ENCODE results near the gene SLC25A25.

Gene SLC25A25

DNA sequence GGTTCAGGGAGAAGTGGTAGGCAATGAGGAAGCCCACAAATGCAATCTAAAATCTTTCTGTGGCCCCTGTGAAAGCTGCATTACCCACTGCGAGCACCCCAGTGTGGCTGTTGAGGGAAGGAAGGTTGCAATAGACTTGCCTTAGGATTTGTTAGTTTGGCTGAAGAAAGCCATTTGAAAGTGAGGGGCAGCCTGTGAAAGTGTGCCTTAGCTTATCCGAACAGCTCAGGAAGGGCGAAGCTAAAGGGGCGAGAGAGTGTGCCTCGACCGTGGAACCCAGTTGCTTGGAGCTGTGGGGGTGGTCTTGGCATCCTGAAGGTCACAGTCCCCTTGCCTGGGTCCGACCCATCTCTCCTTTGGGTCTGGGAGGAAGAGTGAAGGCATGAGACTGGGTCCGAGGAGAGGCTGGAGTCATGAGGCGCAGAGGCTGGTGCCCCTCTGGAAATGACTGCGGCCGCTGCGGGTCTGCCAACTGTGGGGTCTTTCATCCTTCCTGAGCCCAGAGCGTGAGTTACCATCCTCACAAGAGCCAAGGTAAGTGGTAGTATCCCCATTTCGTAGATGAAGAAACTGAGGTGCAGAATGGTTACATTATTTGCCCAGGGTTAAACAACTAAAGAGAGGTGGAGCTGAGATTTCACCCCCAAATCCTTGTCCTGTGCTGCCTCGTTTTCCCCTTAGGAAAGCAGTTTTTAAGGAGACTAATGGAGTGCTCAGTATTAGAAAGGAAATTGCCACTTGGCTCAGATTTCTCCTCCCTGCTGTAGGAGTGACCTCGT is 24.4 kb downstream of the SLC25A25 start:
- Mint-ChIP-seq H3K27ac (peak overlapping the region; percentile 97), H3K27me3 (no peaks in the 10 kb centered on the region), H3K4me1 (peaks cover 39 to 71% of the 10 kb centered on the region in 2 donors), H3K4me3 (peak overlapping the region in 1 of 2 donors; percentile 50), H3K36me3 (peaks cover 30 to 43% of the 10 kb centered on the region in 2 donors), H3K9me3 (no peaks in the 10 kb centered on the region)
- DNase-seq (no peak), ATAC-seq (replicated peaks) (no peak)

DNA sequence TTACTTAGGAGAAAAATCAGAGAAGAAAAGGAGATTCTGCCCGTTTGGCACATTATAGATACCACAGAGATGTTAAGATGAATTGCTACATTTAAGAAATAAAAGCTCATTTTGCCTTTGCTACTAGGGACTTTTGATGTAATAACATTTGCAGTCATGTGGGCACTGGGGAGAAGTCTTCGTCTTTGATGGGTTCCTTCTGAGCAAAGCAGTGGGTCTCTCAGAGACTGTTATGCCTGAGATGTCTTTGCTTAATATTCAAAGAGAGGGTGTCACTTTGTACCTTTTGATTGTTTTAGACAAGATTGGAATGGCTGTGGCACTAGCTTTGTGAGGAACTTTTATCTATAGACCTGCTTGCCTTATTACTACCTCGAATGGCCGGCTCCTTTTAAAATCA is 25.0 kb downstream of the SLC25A25 start:
- no peaks in the 10 kb centered on the region for H3K27me3 Mint-ChIP-seq
- H3K36me3 Mint-ChIP-seq = peaks cover 26 to 38% of the 10 kb centered on the region in 2 donors
- no peaks in the 10 kb centered on the region for H3K9me3 Mint-ChIP-seq
- H3K4me1 Mint-ChIP-seq = peaks cover 38 to 69% of the 10 kb centered on the region in 2 donors
- peak overlapping the region; percentile 97 for H3K27ac Mint-ChIP-seq
- ATAC-seq (replicated peaks) (no peak), DNase-seq (no peak)
- H3K4me3 Mint-ChIP-seq = peak overlapping the region in 1 of 2 donors; percentile 75

DNA sequence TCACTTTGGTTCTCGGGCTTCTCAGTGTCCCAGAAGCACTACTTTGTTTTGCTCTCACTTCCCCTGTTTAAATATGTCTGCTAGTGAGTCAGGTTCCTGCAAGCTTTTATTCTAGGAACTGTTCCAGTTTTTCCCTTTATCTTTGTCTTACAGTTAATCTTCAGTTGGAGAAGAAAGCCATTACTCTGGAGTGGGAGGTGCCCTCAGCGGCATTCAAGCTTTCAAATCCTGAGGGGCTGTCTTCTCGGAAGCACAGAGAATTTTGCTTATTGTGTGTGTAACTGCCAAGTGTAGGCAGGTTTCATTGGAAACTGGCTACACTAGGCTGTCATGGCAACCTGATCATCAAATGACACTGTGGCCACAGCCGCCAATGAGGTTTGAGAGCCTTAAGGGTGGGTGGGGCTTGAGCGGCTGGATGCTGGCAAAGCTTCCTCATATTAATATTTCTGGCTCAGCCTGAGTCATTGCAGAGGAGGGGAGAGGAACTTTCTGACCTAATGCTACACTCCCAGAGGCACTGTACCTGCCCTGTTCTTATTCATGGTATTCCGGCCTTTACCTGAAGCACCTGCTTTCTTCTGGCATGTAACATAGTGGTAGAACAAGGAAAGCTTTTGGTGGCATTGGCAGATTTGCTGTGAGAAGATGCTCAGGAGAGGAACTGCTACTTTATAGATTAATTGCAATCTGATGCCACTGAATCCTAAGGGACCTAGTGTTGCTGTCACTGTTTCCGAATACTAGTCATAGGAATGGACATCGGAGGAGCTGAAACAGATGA is 26.3 kb downstream of the SLC25A25 start:
- DNase-seq = peak; percentile 82
- Mint-ChIP-seq H3K4me1 (peaks cover 46 to 77% of the 10 kb centered on the region in 2 donors), H3K27me3 (no peaks in the 10 kb centered on the region), H3K36me3 (peaks cover 32 to 42% of the 10 kb centered on the region in 2 donors), H3K4me3 (peak overlapping the region; percentile 68 to 75), H3K27ac (peak overlapping the region; percentile 97), H3K9me3 (no peaks in the 10 kb centered on the region)
- peak; percentile 97 to 98 for ATAC-seq (replicated peaks)

DNA sequence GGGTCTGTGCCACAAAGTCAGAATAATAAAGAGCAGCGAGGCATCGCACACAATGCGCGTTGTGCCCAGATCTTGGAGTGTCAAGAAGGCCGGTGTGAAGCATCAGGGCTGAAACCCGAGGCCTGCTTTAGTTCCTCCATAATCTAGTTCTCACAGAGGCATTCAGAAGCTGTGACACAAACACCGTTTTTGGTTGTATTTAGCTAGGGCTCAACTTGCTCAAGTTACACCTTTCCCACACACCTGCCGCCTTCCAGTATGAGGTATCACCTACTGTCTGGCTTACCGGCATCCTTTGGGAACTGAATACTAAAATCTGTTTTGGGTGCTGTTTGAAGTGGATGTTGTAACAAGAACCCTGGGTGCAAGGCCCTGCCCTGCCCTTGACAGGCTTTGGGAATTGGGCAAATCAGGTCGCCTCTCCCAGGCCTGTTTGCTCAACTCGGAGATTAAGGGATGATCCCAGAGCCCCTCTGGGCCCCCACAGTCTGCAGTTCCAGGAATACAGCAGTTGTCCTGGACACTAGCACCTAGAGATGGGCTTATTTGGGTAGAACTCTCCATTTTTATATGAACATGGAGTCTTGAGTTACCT is 27.0 kb downstream of the SLC25A25 start:
- peaks cover 49 to 77% of the 10 kb centered on the region in 2 donors for H3K4me1 Mint-ChIP-seq
- H3K36me3 Mint-ChIP-seq = peaks cover 26 to 35% of the 10 kb centered on the region in 2 donors
- H3K4me3 Mint-ChIP-seq = peak overlapping the region; percentile 68 to 75
- DNase-seq (no peak), ATAC-seq (replicated peaks) (no peak)
- H3K9me3 Mint-ChIP-seq = no peaks in the 10 kb centered on the region
- H3K27me3 Mint-ChIP-seq = no peaks in the 10 kb centered on the region
- peak overlapping the region; percentile 97 for H3K27ac Mint-ChIP-seq

DNA sequence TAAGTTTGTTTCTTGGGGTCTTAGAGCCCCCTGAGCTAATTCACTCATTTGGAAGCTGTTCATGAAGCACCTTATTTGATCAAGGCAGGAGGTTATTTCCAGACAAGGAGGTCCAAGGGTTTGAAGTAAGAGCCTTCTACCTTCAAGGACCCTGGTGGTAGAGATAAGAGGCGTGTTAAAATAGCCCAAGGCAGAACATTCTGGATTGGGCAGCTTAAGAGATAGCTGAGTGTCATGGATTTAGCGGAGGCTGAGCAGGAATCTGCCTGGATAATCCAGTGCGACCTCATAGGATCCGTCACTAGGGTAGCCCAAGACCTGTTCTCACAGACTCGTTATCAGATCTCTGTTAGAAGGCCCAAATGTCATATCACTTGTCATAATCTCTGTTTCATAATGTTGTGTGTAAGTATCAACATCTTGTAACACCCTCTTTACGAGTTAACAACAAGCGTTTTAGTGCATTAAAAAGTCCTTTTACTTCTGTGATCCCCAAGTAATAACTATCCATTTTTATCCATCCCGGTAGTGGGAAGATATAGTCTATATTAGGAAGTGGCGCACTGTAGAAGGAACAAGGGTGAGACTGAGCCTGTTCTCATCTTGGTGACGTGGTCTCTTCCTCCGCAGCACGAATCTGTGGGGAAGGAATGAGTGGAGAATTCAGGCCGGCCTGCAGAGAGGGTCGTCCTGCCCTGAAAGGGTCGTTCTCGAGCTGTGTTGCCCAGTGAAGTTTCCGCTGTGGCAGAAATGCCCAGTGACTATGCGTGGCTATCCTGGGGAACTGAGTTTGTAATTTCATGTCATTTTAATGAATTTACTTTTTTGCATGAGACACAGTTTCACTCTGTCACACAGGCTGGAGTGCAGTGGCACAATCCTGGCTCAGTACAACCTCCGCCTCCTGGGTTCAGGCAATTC is 28.8 kb downstream of the SLC25A25 start:
- ATAC-seq (replicated peaks) (no peak), DNase-seq (no peak)
- no peaks in the 10 kb centered on the region for H3K9me3 Mint-ChIP-seq
- H3K4me3 Mint-ChIP-seq = no peak overlapping the region
- H3K27me3 Mint-ChIP-seq = no peaks in the 10 kb centered on the region
- peaks cover 42 to 77% of the 10 kb centered on the region in 2 donors for H3K4me1 Mint-ChIP-seq
- peak overlapping the region; percentile 85 for H3K27ac Mint-ChIP-seq
- peaks cover 31 to 32% of the 10 kb centered on the region in 2 donors for H3K36me3 Mint-ChIP-seq

DNA sequence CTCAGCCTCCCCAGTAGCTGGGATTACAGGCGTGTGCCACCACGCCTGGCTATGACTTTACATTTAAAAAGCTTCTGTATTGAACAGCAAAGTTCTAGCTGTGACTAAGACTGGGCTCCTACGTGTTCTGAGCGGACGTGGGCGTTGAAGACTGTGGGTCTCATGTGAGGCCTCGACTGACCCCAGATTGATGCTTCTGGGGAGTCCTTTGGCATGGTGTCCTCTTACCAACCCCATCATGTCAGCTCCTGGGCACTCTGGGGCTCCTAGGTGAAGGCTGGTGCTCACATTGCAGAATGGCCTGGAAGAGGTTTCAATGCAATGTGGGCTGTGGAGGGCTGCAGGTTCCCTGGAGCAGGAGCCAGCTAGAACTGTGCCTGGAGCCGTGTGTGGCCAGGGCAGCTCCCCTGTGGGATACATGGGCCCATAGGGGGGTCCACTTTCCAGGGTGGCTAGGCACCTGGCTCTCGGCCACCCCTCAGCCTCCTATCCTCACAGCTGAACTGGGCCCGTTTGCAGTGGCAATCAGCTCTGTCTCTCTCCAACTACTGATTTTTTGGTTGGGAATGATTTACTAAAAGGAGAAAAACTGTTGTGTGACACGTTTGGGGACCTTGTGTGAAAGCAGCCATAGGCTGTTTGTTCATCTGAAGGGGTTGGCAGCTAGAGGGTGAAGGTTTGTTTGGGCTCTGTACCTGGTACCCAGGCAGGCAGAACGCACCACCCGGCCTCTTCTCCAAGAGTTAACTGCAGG is 29.7 kb downstream of the SLC25A25 start:
- Mint-ChIP-seq H3K4me1 (peaks cover 41 to 75% of the 10 kb centered on the region in 2 donors), H3K36me3 (peaks cover 35 to 37% of the 10 kb centered on the region in 2 donors), H3K27me3 (no peaks in the 10 kb centered on the region), H3K9me3 (no peaks in the 10 kb centered on the region), H3K4me3 (peak overlapping the region; percentile 32 to 60), H3K27ac (peak overlapping the region; percentile 69)
- ATAC-seq (replicated peaks) = no peak
- no peak for DNase-seq

DNA sequence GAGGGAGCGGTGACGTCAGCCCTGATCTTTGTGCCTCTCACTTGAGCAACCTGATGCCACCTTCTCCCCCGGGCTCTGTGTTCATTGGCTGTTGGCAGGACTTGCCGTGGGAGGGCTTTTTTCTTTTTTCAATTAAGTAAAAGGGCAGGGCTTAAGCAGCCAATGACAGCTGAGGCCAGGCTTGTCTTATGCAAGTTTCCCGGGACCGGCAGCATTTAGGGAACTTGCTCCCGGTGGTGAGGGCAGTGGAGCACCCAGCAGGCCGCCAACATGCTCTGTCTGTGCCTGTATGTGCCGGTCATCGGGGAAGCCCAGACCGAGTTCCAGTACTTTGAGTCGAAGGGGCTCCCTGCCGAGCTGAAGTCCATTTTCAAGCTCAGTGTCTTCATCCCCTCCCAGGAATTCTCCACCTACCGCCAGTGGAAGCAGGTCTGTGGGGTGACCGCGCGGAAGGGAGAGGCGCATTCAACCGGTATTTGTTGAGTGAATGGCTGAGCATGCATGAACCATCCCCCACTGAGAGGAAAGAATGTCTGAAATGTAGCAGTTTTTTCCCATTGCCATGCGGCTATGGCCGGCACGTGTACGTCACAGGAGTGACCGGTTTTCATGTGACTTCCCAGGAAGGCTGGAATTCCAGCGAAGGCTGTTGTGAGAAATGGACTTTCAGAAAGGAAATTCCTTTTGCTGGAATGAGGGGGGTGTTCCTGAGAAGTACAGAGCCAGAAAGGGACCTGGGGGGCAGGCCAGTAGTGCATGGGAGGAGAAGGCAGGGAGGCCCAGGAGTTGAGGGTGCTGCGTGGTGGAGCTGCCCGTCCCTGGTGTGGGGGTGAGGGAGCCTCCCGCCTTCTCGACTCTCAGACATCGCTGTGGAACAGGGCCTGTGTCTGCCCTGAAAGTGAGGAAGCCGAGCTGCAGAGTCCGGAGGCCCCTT is 30.5 kb downstream of the SLC25A25 start:
- peaks cover 38 to 75% of the 10 kb centered on the region in 2 donors for H3K4me1 Mint-ChIP-seq
- DNase-seq (no peak), ATAC-seq (replicated peaks) (peak; percentile 11 to 35)
- peak overlapping the region; percentile 69 for H3K27ac Mint-ChIP-seq
- H3K9me3 Mint-ChIP-seq = no peaks in the 10 kb centered on the region
- H3K4me3 Mint-ChIP-seq = peak overlapping the region; percentile 32 to 60
- peaks cover 39 to 41% of the 10 kb centered on the region in 2 donors for H3K36me3 Mint-ChIP-seq
- no peaks in the 10 kb centered on the region for H3K27me3 Mint-ChIP-seq

DNA sequence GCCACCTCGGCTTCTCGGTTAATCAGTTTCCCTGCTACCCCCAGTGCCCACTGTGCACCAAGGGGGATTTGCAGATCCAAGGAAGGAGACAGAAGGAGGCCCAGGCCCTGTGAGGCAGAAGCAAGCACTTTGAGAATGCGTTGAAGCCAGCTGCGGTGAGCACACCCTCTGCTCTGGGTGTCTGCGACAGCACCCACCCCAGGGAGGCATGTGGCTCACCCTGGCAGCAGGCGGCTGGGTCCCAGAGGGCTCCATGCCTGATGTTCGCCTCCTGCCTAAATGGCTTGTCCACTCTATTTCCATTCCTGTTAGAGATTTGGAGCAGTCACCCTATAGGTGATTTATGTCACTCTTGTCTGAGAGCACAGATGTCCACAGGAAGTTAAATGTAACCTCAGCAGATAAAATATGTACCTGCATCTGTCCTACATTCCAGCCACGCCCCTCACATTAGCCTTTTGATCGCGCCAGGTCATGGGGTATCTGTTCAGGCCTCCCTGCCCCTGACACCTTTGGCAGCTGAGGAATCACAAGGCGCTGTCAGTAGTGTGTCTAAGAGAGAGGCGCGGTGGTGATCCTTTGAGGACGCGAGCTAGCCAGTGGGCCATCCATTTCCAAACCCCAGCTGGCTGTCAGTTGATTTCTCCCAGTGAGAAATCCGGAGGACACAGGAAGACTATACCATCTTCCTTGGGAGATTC is 31.3 kb downstream of the SLC25A25 start:
- no peak overlapping the region for H3K4me3 Mint-ChIP-seq
- H3K27me3 Mint-ChIP-seq = no peaks in the 10 kb centered on the region
- peaks cover 46 to 47% of the 10 kb centered on the region in 2 donors for H3K36me3 Mint-ChIP-seq
- ATAC-seq (replicated peaks) (no peak), DNase-seq (no peak)
- H3K27ac Mint-ChIP-seq = no peak overlapping the region
- no peaks in the 10 kb centered on the region for H3K9me3 Mint-ChIP-seq
- H3K4me1 Mint-ChIP-seq = peaks cover 36 to 70% of the 10 kb centered on the region in 2 donors

DNA sequence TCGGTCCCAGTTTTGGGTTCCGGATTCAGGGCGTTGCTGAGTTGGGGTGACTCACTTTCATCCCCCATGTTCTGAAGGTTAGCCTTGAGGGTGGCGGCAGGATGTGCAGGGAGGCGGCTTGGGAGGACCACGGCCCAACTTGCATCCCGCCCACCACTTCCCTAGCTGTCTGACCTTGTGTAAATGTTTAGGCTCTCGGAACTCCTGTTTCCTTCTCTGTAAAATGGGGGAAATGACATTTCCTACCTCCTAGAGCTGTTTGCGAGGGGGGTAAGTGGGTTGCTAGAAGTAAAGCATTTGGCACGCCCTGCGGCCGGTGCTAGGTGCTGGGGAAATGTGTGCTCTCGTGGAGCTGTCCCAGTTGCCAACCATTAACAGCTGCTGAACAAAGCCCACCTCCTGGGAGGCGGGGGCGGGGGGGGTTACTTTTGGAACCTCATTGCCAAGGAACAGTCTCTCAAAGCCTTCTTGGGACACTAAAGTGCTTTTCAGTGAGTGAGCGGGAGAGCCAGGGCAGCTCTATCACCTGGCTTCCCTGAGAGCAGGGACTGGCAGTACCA is 32.0 kb downstream of the SLC25A25 start:
- Mint-ChIP-seq H3K27ac (no peak overlapping the region), H3K36me3 (peaks cover 44% of the 10 kb centered on the region in 2 donors), H3K4me3 (no peak overlapping the region), H3K4me1 (peaks cover 30 to 63% of the 10 kb centered on the region in 2 donors), H3K27me3 (no peaks in the 10 kb centered on the region), H3K9me3 (no peaks in the 10 kb centered on the region)
- no peak for ATAC-seq (replicated peaks)
- DNase-seq = no peak

DNA sequence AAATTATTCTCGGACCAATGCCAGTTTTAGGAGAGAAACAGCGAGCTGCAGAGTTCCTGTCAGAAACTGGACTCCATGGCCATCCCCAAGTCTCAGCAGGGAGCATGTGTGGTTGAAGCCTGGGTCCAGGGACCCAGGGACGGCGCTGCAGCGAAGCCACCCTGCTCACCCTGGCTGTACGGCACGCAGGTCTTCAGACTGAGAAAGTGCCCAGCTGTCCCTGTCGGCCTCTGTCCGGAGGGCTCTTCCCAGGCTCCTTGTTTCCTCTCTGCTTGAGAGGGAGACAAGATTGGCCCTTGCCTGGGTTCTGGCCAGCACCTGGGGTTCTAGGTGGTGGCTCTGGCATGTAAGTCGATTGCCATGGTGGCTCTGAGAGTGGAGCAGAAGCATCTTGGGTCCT is 32.5 kb downstream of the SLC25A25 start:
- DNase-seq = no peak
- Mint-ChIP-seq H3K4me1 (peaks cover 28 to 58% of the 10 kb centered on the region in 2 donors), H3K36me3 (peaks cover 44 to 48% of the 10 kb centered on the region in 2 donors), H3K27me3 (no peaks in the 10 kb centered on the region), H3K27ac (peak overlapping the region; percentile 62), H3K9me3 (no peaks in the 10 kb centered on the region), H3K4me3 (no peak overlapping the region)
- no peak for ATAC-seq (replicated peaks)

DNA sequence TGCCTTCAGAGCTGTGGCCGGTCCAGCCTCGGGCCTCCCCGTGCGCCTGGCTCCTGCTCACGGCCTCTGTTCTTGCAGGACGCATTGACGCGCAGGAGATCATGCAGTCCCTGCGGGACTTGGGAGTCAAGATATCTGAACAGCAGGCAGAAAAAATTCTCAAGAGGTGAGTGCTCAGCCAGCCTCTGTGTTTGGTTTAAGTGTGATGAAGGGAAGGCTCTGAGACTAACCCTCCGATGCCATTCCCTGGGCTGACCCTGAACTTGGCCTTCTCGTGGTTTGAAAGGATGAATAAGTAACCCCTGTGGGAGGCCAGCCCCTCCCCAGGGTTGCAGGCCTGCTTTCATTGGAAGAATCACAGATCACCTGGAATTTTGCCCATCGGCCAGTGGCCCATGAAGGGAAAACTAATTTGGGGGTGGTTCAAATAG is 33.2 kb downstream of the SLC25A25 start:
- Mint-ChIP-seq H3K4me1 (peaks cover 28 to 56% of the 10 kb centered on the region in 2 donors), H3K36me3 (peaks cover 48 to 53% of the 10 kb centered on the region in 2 donors), H3K9me3 (no peaks in the 10 kb centered on the region), H3K27me3 (no peaks in the 10 kb centered on the region), H3K27ac (peak overlapping the region; percentile 42), H3K4me3 (no peak overlapping the region)
- no peak for DNase-seq
- ATAC-seq (replicated peaks) = no peak
